Thymus (tissue), 14 donors: ENCODE results near the gene NIM1K. TPM values are rescaled to one million over a fixed set of nuclear protein-coding genes. Genes with fewer than 3 reads are reported as not detected.
A peak's percentile ranks its signal among the peaks of the same experiment; 100 is the strongest.

Source experiments
- DNase-seq, 9 donors: peaks; one replicate each; pipeline ENCODE4 v3.0.0-alpha.2; 2013; ENCODE audit warnings: low spot score in 9 of 9, low read depth in 6 of 9, missing footprints in 1 of 9
- H3K27ac ChIP-seq, 2 donors: one replicate each; pipeline ENCODE4 v1.5.1; 2013; ENCODE audit warnings: control low read depth in 1 of 2, low read depth in 1 of 2, low read length in 1 of 2, mild to moderate bottlenecking in 1 of 2, moderate library complexity in 1 of 2
- H3K27me3 ChIP-seq, 2 donors: one replicate each; pipeline ENCODE4 v1.5.1; 2013; ENCODE audit warnings: low read length in 1 of 2; ENCODE audit not compliant: control insufficient read depth in 2 of 2, insufficient read depth in 1 of 2
- H3K36me3 ChIP-seq, 2 donors: one replicate each; pipeline ENCODE4 v1.5.1; 2013; ENCODE audit warnings: low read length in 1 of 2, mild to moderate bottlenecking in 1 of 2, moderate library complexity in 1 of 2; ENCODE audit not compliant: control insufficient read depth in 2 of 2, insufficient read depth in 2 of 2
- H3K4me1 ChIP-seq, 2 donors: one replicate each; pipeline ENCODE4 v1.5.1; 2013; ENCODE audit warnings: low read length in 2 of 2; ENCODE audit not compliant: control insufficient read depth in 2 of 2, insufficient read depth in 2 of 2
- H3K4me3 ChIP-seq, 2 donors: one replicate each; pipeline ENCODE4 v1.5.1; 2013; ENCODE audit warnings: low read length in 2 of 2, control low read depth in 1 of 2, mild to moderate bottlenecking in 1 of 2
- H3K9me3 ChIP-seq, 2 donors: one replicate each; pipeline ENCODE4 v1.5.1; 2013; ENCODE audit warnings: low read length in 1 of 2, mild to moderate bottlenecking in 1 of 2; ENCODE audit not compliant: control insufficient read depth in 2 of 2, insufficient read depth in 1 of 2
- WGBS: extraction: QIAGEN DNeasy Blood & Tissue Kit; methylation state at CpG from one replicate; pipeline ENCODE4 v1.1.7; 2013; 5-methylcytosine and 5-hydroxymethylcytosine counted together
- long read RNA-seq, 10 donors: transcript quantifications; one replicate each; lab custom pipeline, GENCODE V29; 2026
- polyA plus RNA-seq: library from polyadenylated mRNA; stranded (reverse); fragments of 200-250 nt; gene quantifications from one replicate; pipeline ENCODE4 v1.2.3, GENCODE V29; 2013
- total RNA-seq: library from RNA; stranded (reverse); fragments of 120-200 nt; gene quantifications from one replicate; pipeline ENCODE4 v1.2.4, GENCODE V29; 2013
- donor health status: healthy.

The NIM1K gene
- total RNA-seq (0.19 TPM), polyA plus RNA-seq (0.32 TPM)
- long read RNA-seq, donor 1: 0 reads
- long read RNA-seq, donor 2: 0 reads
- long read RNA-seq, donor 3: 0 reads
- long read RNA-seq, donor 4: 0 reads
- long read RNA-seq, donor 5: 0 reads
- long read RNA-seq, donor 6: 0 reads
- long read RNA-seq, donor 7: 0 reads
- long read RNA-seq, donor 8: 0 reads
- long read RNA-seq, donor 9: 0 reads
- long read RNA-seq, donor 10: 0 reads

GRCh38 chr5:43191740-43192557 is at the start of gene NIM1K:
NIM1K (plus strand) TSS chr5:43192225; CDS start chr5:43245776, 53,551 bp downstream.
- Histone ChIP-seq H3K4me1 (peaks cover 6 to 22% of the 10 kb centered on the region in 2 donors), H3K36me3 (no peaks in the 10 kb centered on the region), H3K9me3 (peaks cover 0 to 5% of the 10 kb centered on the region in 2 donors), H3K27ac (no peak within 1 kb of the TSS), H3K4me3 (peak within 1 kb of the TSS; percentile 10 to 42), H3K27me3 (peaks cover 12 to 44% of the 10 kb centered on the region in 2 donors)
- DNase-seq: peak in 3 of 9 donors; percentile 8 to 28 (median 9)
- WGBS: 3% methylated on average over 64 of the region's 64 CpGs

- WGBS: 96% methylated on average over 3 of the region's 3 CpGs
- no peaks in the 10 kb centered on the region for H3K9me3 ChIP-seq
- H3K4me1 ChIP-seq: no peaks in the 10 kb centered on the region
- no peak overlapping the region for H3K27ac ChIP-seq
- no peak for DNase-seq
- H3K4me3 ChIP-seq: no peak overlapping the region
- H3K27me3 ChIP-seq: no peaks in the 10 kb centered on the region
- peaks cover 16 to 49% of the 10 kb centered on the region in 2 donors for H3K36me3 ChIP-seq
These were observed 47.0 kb upstream of the NIM1K start for GRCh38 chr5:43145071-43145470.

- no peaks in the 10 kb centered on the region for H3K27me3 ChIP-seq
- H3K36me3 ChIP-seq: peaks cover 22 to 50% of the 10 kb centered on the region in 2 donors
- no peak overlapping the region for H3K27ac ChIP-seq
- 97% methylated on average over 1 of the region's 1 CpG for WGBS
- no peak for DNase-seq
- no peak overlapping the region for H3K4me3 ChIP-seq
- no peaks in the 10 kb centered on the region for H3K9me3 ChIP-seq
- H3K4me1 ChIP-seq: no peaks in the 10 kb centered on the region
These were observed 45.1 kb upstream of the NIM1K start for GRCh38 chr5:43146958-43147357.

GRCh38 chr5:43148417-43148816 is 43.6 kb upstream of the NIM1K start:
- no peak overlapping the region for H3K27ac ChIP-seq
- 96% methylated on average over 1 of the region's 1 CpG for WGBS
- H3K36me3 ChIP-seq: peaks cover 26 to 53% of the 10 kb centered on the region in 2 donors
- H3K9me3 ChIP-seq: no peaks in the 10 kb centered on the region
- H3K4me3 ChIP-seq: no peak overlapping the region
- DNase-seq: no peak
- H3K4me1 ChIP-seq: no peaks in the 10 kb centered on the region
- no peaks in the 10 kb centered on the region for H3K27me3 ChIP-seq

- H3K4me1 ChIP-seq: no peaks in the 10 kb centered on the region
- 98% methylated on average over 7 of the region's 7 CpGs for WGBS
- no peak overlapping the region for H3K4me3 ChIP-seq
- peaks cover 22 to 54% of the 10 kb centered on the region in 2 donors for H3K36me3 ChIP-seq
- no peaks in the 10 kb centered on the region for H3K27me3 ChIP-seq
- no peaks in the 10 kb centered on the region for H3K9me3 ChIP-seq
- DNase-seq: no peak
- H3K27ac ChIP-seq: no peak overlapping the region
These were observed 42.8 kb upstream of the NIM1K start for GRCh38 chr5:43149231-43149630.

GRCh38 chr5:43150075-43150474 is 42.0 kb upstream of the NIM1K start:
- Histone ChIP-seq H3K27ac (no peak overlapping the region), H3K4me1 (no peaks in the 10 kb centered on the region), H3K36me3 (peaks cover 19 to 48% of the 10 kb centered on the region in 2 donors), H3K4me3 (no peak overlapping the region), H3K27me3 (no peaks in the 10 kb centered on the region), H3K9me3 (no peaks in the 10 kb centered on the region)
- 97% methylated on average over 2 of the region's 2 CpGs for WGBS
- no peak for DNase-seq

- 96% methylated on average over 2 of the region's 2 CpGs for WGBS
- Histone ChIP-seq H3K36me3 (peaks cover 18 to 47% of the 10 kb centered on the region in 2 donors), H3K4me3 (no peak overlapping the region), H3K9me3 (no peaks in the 10 kb centered on the region), H3K27me3 (no peaks in the 10 kb centered on the region), H3K27ac (no peak overlapping the region), H3K4me1 (no peaks in the 10 kb centered on the region)
- no peak for DNase-seq
These were observed 41.3 kb upstream of the NIM1K start for GRCh38 chr5:43150748-43151147.

- WGBS: 97% methylated on average over 3 of the region's 3 CpGs
- Histone ChIP-seq H3K36me3 (peaks cover 16 to 38% of the 10 kb centered on the region in 2 donors), H3K4me3 (no peak overlapping the region), H3K27ac (no peak overlapping the region), H3K27me3 (no peaks in the 10 kb centered on the region), H3K4me1 (no peaks in the 10 kb centered on the region), H3K9me3 (no peaks in the 10 kb centered on the region)
- no peak for DNase-seq
These were observed 39.1 kb upstream of the NIM1K start for GRCh38 chr5:43152946-43153345.

GRCh38 chr5:43154469-43154868 is 37.6 kb upstream of the NIM1K start:
- no peak for DNase-seq
- Histone ChIP-seq H3K27ac (no peak overlapping the region), H3K4me1 (no peaks in the 10 kb centered on the region), H3K4me3 (no peak overlapping the region), H3K27me3 (no peaks in the 10 kb centered on the region), H3K36me3 (peaks cover 16 to 41% of the 10 kb centered on the region in 2 donors), H3K9me3 (no peaks in the 10 kb centered on the region)
- WGBS: 98% methylated on average over 4 of the region's 4 CpGs
